HEK293T (cell line): ENCODE data around the gene FGD5.
"Not testable (repeated sequence)": the region's sequence is repeated elsewhere in the genome, so short reads cannot be mapped to it uniquely, and the experiment has no call there.

ENCODE experiments used
- CTCF ChIA-PET: fragments of 350-600 bp; formaldehyde crosslinking; extraction: SDS; loops from one replicate; lab custom pipeline; 2021; ENCODE audit warnings: antibody characterized with exemption, inconsistent platforms; lab: Yijun Ruan, JAX
- POLR2A ChIA-PET: fragments of 350-600 bp; formaldehyde crosslinking; extraction: SDS; loops from one replicate; lab custom pipeline; 2020; ENCODE audit warnings: antibody characterized with exemption, inconsistent platforms; lab: Yijun Ruan, JAX
- DNase-seq: peaks from one replicate; pipeline ENCODE4 v3.0.0; 2012; ENCODE audit warnings: mixed read lengths; ENCODE audit errors: extremely low spot score
- ARNT ChIP-seq: fragments of 450-650 bp; IDR thresholded peaks from 2 replicates; pipeline ENCODE4 v1.6.1; 2017; ENCODE audit warnings: mild to moderate bottlenecking
- BHLHE40 ChIP-seq: fragments of 450-650 bp; IDR thresholded peaks from 2 replicates; pipeline ENCODE4 v1.6.1; 2016; ENCODE audit warnings: mild to moderate bottlenecking, moderate library complexity, borderline replicate concordance
- CTBP1 ChIP-seq: fragments of 450-650 bp; IDR thresholded peaks from 2 replicates; pipeline ENCODE4 v1.6.1; 2016; ENCODE audit warnings: borderline replicate concordance
- ELF4 ChIP-seq: fragments of 450-650 bp; IDR thresholded peaks from 2 replicates; pipeline ENCODE4 v1.6.1; 2017; ENCODE audit warnings: antibody characterized with exemption
- FOXA1 ChIP-seq: fragments of 450-650 bp; IDR thresholded peaks from 2 replicates; pipeline ENCODE4 v1.6.1; 2016; ENCODE audit warnings: mild to moderate bottlenecking
- FOXK2 ChIP-seq: fragments of 450-650 bp; IDR thresholded peaks from 2 replicates; pipeline ENCODE4 v1.6.1; 2016; ENCODE audit warnings: mild to moderate bottlenecking
- FOXM1 ChIP-seq: fragments of 450-650 bp; IDR thresholded peaks from 2 replicates; pipeline ENCODE4 v1.6.1; 2017; ENCODE audit warnings: mild to moderate bottlenecking, borderline replicate concordance
- HDGF ChIP-seq: fragments of 450-650 bp; IDR thresholded peaks from 2 replicates; pipeline ENCODE4 v1.6.1; 2017; ENCODE audit warnings: antibody characterized with exemption, borderline replicate concordance
- L3MBTL2 ChIP-seq: fragments of 450-650 bp; conservative IDR thresholded peaks from 2 replicates; pipeline ENCODE4 v1.6.1; 2016; ENCODE audit warnings: mild to moderate bottlenecking
- LEF1 ChIP-seq: fragments of 450-650 bp; IDR thresholded peaks from 2 replicates; pipeline ENCODE4 v1.6.1; 2017; ENCODE audit warnings: mild to moderate bottlenecking, borderline replicate concordance
- NFRKB ChIP-seq: fragments of 450-650 bp; IDR thresholded peaks from 2 replicates; pipeline ENCODE4 v1.6.1; 2016; ENCODE audit warnings: mild to moderate bottlenecking, moderate library complexity
- PKNOX1 ChIP-seq: fragments of 450-650 bp; IDR thresholded peaks from 2 replicates; pipeline ENCODE4 v1.6.1; 2016
- SP1 ChIP-seq: fragments of 450-650 bp; IDR thresholded peaks from 2 replicates; pipeline ENCODE4 v1.6.1; 2017
- SUZ12 ChIP-seq: fragments of 450-650 bp; IDR thresholded peaks from 2 replicates; pipeline ENCODE4 v1.6.1; 2016; ENCODE audit warnings: mild to moderate bottlenecking
- TARDBP ChIP-seq: fragments of 450-650 bp; IDR thresholded peaks from 2 replicates; pipeline ENCODE4 v1.6.1; 2016
- ZNF384 ChIP-seq: fragments of 450-650 bp; IDR thresholded peaks from 2 replicates; pipeline ENCODE4 v1.6.1; 2016

The FGD5 gene

GRCh38 chr3:14804835-14805780 is 13.7 kb upstream of the FGD5 start:
- no peak for DNase-seq
- ChIA-PET CTCF (no interaction called here), POLR2A (no interaction called here)
- TF ChIP-seq PKNOX1 (no peak), SUZ12 (no peak), NFRKB (no peak), CTBP1 (no peak), FOXK2 (no peak), ZNF384 (no peak), BHLHE40 (no peak), HDGF (no peak), TARDBP (no peak), FOXM1 (no peak), L3MBTL2 (no peak), FOXA1 (no peak)

- TF ChIP-seq TARDBP, result no peak
- TF ChIP-seq BHLHE40, result no peak
- TF ChIP-seq PKNOX1, result no peak
- no peak for TF ChIP-seq HDGF
- no peak for TF ChIP-seq ARNT
- TF ChIP-seq FOXK2, result no peak
- no peak for TF ChIP-seq FOXM1
- TF ChIP-seq FOXA1, result no peak
- no peak for TF ChIP-seq NFRKB
- no peak for TF ChIP-seq LEF1
- TF ChIP-seq SUZ12, result no peak
- no peak for TF ChIP-seq CTBP1
- no peak for TF ChIP-seq SP1
- TF ChIP-seq ELF4, result no peak
- no peak for TF ChIP-seq ZNF384
- TF ChIP-seq L3MBTL2, result no peak
Observed at GRCh38 chr3:14805961-14806537, 12.7 kb upstream of the FGD5 start.

GRCh38 chr3:14806641-14807263 is 12.0 kb upstream of the FGD5 start:
- ChIA-PET CTCF (no interaction called here), POLR2A (no interaction called here)
- TF ChIP-seq SUZ12 (no peak), FOXK2 (no peak), ARNT (no peak), LEF1 (no peak), HDGF (no peak), PKNOX1 (no peak)
- no peak for DNase-seq

More at GRCh38 chr3:14805961-14806537, 12.7 kb upstream of the FGD5 start:
- ChIA-PET POLR2A (no interaction called here), CTCF (no interaction called here)
- DNase-seq, result no peak

GRCh38 chr3:14808025-14808424 is 10.7 kb upstream of the FGD5 start:
- TF ChIP-seq FOXA1 (no peak), SP1 (no peak), ARNT (no peak), PKNOX1 (no peak), LEF1 (no peak), ZNF384 (no peak), FOXK2 (no peak), NFRKB (no peak), FOXM1 (no peak), HDGF (no peak), SUZ12 (no peak), BHLHE40 (no peak), ELF4 (no peak)
- ChIA-PET CTCF (no interaction called here), POLR2A (no interaction called here)
- no peak for DNase-seq

- no peak for DNase-seq
- TF ChIP-seq TARDBP (no peak), BHLHE40 (no peak), NFRKB (no peak), FOXM1 (no peak), L3MBTL2 (no peak), ZNF384 (no peak), ELF4 (no peak), FOXA1 (no peak), ARNT (no peak), SP1 (no peak), HDGF (no peak), PKNOX1 (no peak), SUZ12 (no peak), FOXK2 (no peak)
- CTCF ChIA-PET, result no interaction called here
- POLR2A ChIA-PET, result no interaction called here
Observed at GRCh38 chr3:14808502-14809266, 10.1 kb upstream of the FGD5 start.

- CTCF ChIA-PET, POLR2A ChIA-PET, DNase-seq: not testable (repeated sequence)
Observed at GRCh38 chr3:14809611-14810010, 9.2 kb upstream of the FGD5 start.
